PFSK-1 (cell line): ENCODE measurements around the gene E2F4.

Experiments used
- REST ChIP-seq, 2 experiments: IDR thresholded peaks; 2 replicates each; pipeline versions ENCODE4 v1.6.1 to v1.8.0; 2011 to 2012; ENCODE audit warnings: low read depth in 2 of 2, low read length in 2 of 2, control low read depth in 1 of 2, inconsistent platforms in 1 of 2, mild to moderate bottlenecking in 1 of 2, moderate library complexity in 1 of 2; ENCODE audit not compliant: insufficient read depth in 1 of 2
- TAF1 ChIP-seq: IDR thresholded peaks from 2 replicates; pipeline ENCODE4 v1.6.1; 2012; ENCODE audit warnings: low read length, control low read depth, borderline replicate concordance; ENCODE audit not compliant: insufficient read depth

GRCh38 chr16:67177743-67178699, 13.9 kb upstream of the E2F4 start:
- no peak for TF ChIP-seq REST (IDR thresholded peaks at IDR 0.05; ENCODE audit: insufficient read depth in 1 of 2, low read depth in 2 of 2, low read length in 2 of 2)
- TF ChIP-seq TAF1 = no peak
